ENCODE data around the gene CEBPG.

CEBPG gene

DNA sequence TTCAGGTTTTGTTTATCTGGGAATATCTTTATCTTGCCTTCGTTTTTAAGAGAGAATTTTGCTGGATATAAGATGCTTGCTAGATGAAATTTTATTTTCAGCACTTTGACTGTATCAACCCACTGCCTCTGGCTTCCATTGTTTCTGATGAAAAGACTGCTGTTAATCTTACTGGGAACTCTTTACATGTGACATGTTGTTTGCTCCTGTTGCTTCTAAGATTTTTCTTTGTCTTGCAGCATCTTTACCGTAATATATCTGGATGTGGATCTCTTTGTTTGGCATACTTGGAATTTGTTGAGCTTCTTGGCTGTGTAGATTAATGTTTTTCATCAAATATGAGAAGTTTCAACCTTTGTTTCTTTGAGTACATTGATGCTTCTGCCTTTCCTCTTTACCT, 18.0 kb upstream of the CEBPG start:
- no peak for DNase-seq

DNA sequence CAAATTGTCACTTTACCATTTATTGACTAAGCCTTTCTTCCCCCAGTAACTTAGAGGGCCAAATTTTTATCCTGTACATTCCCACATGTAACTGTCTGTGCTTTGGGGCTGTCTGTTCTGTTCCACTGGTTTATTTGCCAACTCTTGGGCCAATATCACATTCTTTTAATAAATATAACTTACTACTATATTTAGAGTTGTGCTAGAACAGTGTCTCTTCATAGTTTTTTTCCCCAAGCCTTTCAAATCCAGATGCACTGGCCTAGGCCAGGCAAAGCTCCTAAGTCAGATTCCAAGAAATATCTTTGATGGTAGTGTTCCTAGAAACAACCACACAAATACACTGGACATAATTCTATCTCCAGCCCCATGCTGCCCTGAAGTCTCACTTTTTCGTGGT, 16.0 kb upstream of the CEBPG start:
- DNase-seq, result no peak

DNA sequence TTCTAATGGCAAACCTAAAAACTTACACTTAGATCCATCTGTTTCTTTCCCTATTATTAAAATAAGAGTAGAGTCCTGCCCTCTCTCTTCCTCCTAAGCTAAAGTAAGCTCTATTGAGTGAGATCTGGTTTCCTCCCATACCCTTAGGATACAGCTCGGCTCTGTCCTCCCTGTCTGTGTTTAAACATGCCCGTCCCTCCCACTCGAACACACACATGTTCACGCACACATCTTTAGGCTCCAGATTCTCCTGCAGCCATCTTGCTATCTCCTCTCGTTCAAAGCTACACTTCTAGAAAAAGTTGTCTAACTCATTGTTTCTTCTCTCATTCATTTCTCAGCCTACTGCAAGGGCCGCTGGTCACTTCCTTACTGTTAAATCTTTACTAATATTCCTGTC, 15.1 kb upstream of the CEBPG start:
- DNase-seq, result no peak

DNA sequence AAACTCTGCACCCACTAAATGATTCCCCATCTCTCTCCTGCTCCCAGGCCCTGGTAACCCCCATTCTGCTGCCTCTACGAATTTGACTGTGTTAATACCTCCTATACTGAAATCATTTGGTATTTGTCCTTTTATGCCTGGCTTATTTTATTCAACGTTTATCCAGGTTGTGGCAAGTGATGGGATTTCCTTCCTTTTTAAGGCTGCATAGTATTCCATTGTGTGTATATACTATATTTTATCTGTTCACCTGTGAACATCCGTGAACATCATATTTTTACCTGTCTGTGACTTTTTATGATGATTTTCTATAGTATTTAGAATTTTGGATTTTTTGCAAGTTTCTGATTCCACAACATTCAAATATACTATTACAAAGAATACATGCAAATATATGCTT, 13.9 kb upstream of the CEBPG start:
- DNase-seq, result no peak

DNA sequence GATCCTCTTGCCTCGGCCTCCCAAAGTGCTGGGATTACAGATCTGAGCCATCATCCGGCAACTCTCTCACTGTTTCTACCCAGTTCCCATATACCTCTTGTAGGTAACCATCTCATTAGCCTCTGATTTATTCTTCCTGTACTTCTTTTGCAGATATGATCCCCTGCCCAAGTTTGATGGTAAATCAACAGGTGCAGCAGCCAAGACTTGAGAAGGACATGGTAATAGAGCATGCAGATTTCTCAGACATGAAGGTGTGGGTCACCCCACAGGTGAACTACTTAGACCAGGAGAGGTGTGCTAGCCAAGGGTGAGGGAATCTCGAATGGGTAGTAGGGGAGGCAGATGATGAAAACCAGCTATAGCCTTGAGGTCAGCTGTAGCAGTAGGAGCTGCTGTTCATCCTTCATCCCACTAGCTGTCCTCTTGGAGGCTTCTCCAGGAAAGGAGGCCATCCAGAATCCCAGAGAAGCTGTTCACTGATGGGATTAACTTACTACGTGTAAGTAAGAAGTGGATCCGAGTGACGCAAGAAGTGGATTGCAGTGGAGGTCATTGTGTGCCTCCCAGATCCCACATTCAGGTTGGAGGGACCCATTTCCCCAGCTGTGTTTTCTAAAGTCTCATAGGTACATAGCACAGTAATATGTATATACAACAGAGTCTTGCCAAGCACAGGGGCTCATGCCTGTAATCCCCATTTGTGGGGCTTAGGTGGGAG, 10.8 kb upstream of the CEBPG start:
- DNase-seq, result no peak

DNA sequence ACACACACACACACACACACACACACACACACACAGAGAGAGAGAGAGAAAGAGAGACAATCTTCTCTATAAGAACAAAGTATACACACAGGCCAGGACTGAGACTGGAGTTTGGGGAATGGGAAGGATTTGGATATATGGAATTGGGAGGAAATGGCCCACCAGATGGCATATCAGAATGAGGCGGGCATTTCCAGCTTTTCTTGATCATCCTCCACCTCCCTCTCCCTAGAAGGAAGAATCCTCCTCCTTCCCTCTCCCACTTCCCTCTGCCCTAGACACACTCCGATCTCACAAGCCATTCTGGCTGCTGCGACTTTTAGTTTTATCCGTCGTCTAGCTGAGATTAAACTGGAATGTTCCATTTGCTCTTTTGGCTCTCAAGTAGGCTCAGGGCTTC, 10.0 kb upstream of the CEBPG start:
- DNase-seq, result no peak

DNA sequence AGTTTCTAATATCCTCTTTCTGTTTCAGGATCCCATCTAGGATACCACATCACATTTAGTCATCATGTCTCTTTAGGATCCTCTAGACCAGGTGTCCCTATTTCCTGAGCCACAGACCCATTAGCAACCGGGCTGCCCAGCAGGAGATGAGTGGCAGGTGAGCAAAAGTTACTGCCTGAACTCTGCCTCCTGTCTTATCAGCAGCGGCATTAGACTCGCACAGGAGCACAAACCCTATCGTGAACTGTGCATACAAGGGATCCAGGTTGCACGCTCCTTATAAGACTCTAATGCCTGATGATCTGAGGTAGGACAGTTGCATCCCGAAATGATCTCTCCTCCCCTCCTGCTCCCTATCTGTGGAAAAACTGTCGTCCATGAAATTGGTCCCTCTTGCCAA, 7.8 kb upstream of the CEBPG start:
- no peak for DNase-seq

DNA sequence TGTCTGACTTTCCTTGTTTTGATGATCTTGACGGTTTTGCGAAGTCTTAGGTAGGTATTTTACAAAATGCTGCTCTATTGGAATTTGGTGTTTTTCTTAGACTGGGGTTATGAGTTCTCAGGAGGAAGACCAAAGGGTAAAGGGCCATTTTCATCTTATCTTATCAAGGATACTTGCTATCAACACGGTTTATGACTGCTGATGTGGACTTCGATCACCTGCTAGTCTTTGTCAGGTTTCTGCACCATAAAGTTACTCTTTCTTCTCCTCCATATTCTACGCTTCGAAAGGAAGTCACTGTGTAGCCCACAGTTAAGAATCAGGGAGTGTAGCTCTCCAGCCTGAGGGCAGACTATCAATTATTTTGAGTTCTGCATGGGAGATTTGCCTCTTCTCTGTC, 7.4 kb upstream of the CEBPG start:
- DNase-seq, result no peak

DNA sequence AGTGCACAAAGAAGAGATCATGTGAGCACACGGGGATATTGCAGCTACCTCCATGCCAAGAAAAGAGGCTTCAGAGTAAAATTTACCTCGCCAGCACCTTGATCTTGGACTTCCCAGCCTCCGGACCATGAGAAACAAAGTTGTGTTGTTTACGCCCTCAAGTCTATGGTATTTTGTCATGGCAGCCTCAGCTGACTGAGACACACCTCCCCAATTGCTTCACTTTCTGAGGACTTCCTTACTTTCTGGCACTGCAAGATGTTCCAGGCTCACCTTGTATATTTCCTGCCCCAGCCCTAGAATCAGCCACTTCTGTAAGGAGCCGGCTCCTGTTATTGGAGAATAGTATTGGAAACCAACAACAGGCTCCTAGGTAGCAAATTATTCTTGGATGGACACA, 6.6 kb upstream of the CEBPG start:
- no peak for DNase-seq

DNA sequence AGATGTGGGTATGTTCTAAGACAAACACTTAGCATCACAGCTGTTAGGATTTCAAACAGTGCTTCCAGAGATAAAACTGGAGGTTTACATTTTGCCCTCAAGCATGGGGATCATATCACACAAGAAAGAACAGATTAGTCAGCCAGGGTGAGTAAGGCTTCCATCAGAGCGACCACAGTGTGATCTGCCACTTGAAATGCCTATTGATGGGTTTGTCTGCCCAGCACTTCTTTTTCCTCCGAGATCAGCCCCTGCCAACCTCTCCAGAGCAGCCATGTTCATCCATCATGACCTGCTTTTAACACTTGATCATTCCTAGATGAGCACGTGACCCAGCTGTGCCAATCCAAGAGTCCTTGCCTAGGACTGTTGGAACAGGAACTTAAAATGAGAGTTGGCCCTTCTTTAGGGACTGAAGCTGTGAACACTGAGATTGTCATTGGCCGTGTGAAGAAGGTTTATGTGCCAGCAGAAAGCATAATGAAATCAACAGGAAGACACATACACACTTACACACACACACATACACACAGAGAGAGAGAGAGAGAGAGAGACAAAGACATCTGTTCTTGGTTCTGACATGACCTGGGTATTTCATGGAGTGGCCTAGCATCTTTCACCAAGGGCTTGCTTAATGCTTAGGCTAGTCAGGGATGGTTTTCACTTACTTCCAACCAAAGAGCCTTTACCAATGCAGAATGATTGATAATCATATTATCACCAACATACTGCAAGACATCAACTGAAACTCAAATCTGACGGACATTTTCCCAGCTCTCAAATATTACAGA, 5.2 kb upstream of the CEBPG start:
- DNase-seq, result no peak

DNA sequence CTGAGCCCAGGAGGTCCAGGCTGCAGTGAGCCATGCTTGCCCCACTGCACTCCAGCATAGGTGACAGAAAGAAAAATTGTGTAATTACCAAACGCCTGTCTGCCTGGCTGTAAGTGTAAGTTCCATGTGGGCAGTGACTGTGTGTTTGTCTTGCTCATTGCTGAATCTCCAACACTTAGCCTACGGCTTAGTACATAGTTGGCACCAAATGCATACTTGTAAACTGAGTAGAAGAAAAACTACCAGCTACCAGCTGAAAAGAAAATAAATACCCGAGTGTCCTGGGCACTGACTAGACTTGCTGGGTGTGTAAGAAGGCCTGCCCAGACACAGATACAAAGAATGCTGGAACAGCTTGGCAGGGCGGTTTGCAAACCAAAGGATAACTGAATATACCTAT, 2.7 kb upstream of the CEBPG start:
- DNase-seq, result no peak

DNA sequence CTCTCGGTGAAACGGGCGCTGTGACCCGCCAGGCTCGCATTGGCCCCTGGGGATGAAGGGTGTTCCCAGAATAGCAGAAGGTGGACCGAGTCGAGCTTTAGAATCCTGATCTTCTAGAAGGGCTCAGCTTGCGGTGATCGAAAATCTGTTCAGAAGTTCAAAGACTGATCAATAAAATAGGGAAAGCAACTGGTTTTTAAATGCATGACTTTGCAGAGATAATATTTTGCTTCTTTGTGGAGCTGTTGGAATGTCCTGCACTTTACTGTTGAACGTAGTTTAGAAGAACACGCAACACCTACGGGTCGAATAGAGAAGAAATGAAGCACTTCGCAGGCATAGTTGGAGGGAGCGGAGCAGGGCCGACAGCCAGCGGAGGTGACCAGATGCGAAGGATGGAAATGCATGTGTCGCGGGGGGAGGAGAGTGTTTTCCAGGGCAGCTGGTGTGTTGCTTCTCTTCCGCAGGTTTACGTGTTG, 766 bp downstream of the CEBPG start:
- peak; percentile 60 for DNase-seq

DNA sequence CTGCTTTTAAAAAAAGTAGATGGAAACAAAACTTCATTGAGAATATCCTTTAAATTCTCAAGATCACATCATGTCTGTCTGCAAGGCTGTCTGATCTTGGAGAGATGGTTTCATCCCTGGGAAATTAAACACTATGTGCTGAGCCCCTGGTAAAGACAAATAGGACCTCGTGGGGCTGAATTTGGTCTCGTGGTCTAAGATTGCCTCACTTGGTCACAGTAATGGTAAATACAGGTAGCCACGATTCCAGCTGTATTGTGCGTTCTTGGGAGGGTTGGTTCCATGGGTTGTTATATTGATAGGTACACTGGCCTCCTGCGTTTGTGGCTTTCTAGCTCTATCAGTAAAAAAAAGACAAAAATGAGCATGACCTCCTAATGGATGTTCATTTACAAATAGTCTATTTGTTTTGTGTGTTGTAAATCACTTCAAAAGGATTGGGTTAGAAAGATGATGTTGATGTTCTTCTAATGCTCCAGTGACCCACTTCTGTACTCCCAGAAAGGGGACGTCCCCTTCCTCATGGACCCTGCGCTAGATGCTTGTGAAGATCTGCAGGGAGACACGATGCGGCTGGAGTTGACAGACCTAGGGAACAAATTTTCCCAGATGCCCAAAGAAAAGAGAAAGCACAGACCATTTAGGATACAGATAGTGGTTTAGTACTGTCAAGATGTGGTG, 1.8 kb downstream of the CEBPG start:
- DNase-seq, result no peak

DNA sequence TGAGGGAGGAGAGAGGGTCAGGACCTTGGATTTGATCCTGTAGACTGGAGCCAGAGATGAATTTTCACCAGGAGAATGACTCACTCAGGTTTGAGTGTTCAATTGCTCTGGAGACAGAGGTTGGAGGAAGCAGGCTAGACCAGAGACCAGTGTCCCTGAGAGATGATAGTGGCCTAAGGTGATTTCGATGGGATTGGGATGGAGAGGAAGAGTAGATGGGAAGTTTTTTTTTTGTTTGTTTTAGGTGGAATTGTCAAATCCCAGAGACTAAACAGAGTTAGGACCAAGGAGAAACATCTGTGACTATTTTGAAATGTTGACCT, 2.3 kb downstream of the CEBPG start:
- no peak for DNase-seq

DNA sequence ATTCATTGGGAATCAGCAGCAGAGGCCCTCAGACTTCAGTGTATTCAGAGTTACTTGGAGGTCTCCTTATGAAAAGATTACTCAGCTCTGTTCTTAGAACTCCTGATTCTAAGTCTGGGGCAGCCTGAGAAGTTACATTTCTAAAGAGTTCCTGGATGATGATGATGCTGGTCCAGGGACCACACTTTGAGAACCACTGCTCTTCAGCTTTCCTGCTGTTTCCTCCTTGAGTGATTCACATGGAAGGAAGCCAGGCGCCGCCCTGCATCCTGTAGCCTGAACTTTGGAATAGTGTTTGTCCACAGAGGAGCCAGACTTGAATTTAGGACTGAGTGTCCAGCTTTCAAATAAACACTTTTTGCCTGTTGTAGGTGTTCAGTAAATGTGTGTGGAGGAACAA, 2.9 kb downstream of the CEBPG start:
- DNase-seq, result no peak

DNA sequence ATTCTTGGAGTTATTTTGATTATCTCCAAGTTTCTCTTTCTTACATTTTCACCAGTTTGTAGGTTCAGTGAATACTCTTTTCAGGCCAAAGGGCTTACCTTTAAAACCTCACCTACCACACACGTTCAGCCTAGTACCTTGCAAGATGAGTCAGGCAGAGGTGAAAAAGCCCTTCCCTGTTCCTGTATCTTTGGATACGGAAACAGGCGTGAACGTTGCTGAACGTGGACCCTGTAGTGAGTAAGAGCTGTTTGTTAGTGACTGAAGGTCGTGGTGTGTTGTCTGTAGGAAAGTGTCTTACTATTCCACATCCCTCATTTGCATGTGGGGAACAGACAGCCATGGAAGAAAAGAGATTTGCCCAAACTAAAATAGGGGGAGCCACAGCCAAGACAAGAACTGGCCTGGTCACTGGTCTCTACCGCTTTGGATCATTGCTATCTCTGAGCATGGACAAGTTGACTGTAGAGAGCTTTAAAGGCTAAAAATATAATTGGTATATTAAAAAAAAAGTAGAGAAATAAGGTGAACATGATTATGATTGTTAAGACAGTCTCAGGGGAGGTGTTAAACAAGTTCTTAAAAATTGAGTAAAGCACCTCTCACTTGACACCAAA, 3.5 kb downstream of the CEBPG start:
- no peak for DNase-seq

DNA sequence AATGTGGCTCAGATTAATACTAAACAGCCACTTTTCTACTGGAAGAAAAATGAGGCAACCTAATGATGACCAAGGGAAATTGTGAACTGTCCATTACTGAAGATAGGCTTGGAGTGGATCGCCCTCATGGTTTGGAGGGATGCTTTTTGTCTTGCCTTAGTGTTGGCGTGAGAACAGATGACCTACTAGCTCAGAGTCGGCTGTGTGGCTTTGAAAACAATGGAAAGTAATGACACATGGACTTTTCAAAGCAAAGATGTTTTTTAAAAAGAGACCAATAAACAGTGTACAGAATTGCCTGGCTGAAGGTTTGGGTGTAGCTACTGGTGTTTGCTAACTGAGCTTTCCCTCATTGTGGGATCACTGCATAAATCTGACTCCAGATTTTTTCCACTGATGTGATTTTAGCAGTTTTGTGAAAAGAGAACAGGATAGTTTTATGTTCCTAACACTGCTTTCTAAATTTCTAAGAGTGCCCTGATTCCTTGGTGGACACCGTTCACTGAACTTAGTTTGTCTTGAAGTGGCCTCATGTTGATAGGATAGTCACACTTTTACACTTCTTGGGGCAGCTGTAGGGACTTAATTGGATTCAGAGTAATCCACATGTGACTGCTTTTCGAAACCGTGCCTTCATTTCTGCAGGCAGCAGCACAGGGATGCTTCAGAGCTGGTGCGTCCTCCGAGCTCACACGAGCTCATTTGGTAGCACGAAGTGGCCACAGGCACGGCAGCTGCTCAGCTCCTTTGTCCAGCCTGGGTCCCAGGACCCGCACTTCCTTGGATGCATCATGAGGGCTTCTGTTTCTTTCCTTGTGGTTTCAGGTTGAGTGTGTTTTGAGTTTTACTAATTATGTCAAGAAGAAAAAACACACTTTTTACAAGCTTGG, 4.3 kb downstream of the CEBPG start:
- DNase-seq, result no peak

DNA sequence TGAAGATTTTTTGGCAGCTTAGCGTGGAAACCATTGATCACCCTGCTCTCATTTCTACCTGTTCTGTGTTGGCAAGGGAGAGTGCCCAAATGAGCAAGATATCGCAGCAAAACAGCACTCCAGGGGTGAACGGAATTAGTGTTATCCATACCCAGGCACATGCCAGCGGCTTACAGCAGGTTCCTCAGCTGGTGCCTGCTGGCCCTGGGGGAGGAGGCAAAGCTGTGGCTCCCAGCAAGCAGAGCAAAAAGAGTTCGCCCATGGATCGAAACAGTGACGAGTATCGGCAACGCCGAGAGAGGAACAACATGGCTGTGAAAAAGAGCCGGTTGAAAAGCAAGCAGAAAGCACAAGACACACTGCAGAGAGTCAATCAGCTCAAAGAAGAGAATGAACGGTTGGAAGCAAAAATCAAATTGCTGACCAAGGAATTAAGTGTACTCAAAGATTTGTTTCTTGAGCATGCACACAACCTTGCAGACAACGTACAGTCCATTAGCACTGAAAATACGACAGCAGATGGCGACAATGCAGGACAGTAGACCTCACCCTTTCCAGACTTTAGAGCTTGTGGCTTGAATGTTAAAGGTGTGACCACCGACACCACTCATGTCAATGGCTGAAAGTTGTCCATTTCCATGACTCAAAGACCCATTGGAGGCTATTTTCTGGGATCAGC, 5.8 kb downstream of the CEBPG start:
- DNase-seq, result no peak

DNA sequence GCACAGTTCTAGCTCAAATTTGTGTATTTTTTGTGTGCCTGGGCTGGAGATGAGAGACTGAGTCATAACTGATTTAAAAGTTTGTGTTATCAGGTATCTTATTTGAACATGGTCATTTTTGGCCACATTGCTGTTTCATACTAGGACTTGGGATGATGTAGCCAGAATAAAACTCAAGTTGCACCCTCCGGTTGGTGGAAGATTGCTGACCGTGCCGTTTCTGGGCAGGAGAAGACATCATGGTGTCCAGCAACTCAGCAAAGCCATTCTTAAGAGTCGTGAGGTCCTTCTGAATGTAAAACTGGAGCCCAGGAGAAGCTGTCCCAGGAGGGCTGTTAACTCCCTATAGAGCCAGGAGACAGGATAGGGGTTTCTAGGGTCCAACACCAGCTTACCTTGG, 7.6 kb downstream of the CEBPG start:
- DNase-seq, result no peak

DNA sequence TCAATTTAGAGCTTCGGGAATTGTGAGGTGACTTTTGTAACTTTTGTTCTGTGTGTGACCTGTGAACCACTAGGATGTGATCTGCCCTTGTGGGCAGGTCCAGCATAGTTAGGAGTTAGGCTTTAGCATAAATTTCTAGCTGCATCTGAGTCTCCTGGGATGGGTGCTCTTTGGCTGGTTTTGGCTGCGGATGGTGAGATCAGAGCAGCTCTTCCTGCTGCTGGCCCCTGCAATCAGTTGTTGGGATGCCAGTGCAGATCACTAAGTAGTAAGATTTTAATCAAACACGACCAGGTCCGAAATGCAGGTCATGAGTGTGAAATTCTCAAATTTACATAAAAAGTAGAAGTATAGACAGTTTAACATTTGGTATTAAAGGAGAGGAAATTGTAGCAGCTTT, 8.5 kb downstream of the CEBPG start:
- DNase-seq, result no peak

DNA sequence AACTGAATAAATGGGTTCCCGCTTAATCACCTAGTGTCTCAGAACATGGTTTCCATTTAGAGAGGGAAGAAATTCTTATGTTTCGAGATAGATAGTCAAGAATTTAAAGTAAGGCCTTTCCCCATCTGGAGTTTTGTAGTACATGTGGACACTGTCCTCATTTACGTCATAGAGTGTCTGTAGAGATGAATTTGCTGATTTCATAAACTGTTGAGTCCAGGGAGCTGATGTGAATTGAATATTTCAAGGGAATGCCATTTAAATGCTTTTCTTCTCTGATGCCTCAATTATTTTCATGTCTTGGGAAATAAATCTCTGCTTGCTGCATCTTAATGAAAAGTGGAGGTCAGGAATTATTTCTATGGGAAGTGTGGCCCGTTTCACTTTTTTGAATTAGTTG, 9.5 kb downstream of the CEBPG start:
- no peak for DNase-seq

DNA sequence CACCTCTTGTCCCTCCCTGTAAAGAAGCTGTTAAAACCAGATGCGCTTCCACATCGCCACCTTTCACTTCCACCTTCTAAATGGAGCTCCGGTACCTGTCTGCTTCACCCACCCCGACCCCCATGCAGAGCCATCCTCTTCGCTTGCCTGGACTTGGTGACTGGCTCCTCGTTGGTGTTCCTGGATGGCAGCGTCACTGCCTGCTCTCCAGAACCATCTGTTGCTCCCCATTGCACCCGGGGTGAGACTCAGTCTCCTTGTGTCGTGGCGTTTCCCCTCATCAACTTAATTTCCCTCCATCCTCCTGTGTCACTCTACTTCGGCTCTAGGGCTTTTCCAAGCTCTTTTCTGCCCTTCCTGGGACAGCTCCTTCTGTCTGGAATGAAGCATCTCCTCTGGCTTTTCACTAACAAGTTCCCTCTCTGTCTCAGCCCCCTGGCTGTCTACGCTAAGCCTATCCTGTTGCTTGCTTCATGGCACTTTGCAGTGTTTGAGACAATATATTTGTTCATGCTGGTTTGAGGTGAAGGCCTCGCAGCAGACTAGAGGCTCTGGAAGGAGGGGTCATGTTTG, 10.3 kb downstream of the CEBPG start:
- DNase-seq, result no peak

Data from DMS 273 treated with DMSO at 0.1 percent for 48 hours (cell line).